Choroid plexus epithelial cell (primary cell): ENCODE measurements around the gene ITGB7.

Source experiments
- DNase-seq: peaks from one replicate; pipeline ENCODE4 v3.0.0-alpha.2; 2010; ENCODE audit warnings: low read depth
- H3K4me3 ChIP-seq: 2 replicates; pipeline ENCODE4 v1.5.1; 2011; ENCODE audit warnings: low read depth, mild to moderate bottlenecking, control low read depth, low read length, moderate library complexity
- TF ChIP-seq, protein P1 (sequence below): conservative IDR thresholded peaks from 2 replicates; pipeline ENCODE4 v1.5.1; 2011; ENCODE audit warnings: low read depth, mild to moderate bottlenecking, control low read depth, inconsistent platforms, low read length, moderate library complexity

The ITGB7 gene

DNA sequence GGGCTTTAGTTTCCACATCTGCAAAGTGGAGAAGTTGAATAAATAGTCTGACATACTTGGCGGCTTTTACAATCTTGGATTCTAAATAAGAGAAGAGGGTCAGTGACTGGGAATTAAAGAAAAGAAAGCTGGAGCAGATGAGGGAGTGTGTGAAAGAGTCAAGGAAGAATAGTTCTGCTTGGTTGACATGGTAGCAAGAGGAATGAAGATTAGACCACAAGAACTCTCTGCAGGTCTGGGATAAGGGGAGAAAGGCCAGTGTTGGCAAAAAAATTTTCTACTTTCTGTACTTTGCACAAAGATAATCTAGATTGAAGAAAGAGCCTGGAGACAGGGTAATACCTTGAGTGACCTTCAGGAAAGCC, 5.9 kb downstream of the ITGB7 start:
- no peak overlapping the region for H3K4me3 ChIP-seq
- TF ChIP-seq, protein P1, sequence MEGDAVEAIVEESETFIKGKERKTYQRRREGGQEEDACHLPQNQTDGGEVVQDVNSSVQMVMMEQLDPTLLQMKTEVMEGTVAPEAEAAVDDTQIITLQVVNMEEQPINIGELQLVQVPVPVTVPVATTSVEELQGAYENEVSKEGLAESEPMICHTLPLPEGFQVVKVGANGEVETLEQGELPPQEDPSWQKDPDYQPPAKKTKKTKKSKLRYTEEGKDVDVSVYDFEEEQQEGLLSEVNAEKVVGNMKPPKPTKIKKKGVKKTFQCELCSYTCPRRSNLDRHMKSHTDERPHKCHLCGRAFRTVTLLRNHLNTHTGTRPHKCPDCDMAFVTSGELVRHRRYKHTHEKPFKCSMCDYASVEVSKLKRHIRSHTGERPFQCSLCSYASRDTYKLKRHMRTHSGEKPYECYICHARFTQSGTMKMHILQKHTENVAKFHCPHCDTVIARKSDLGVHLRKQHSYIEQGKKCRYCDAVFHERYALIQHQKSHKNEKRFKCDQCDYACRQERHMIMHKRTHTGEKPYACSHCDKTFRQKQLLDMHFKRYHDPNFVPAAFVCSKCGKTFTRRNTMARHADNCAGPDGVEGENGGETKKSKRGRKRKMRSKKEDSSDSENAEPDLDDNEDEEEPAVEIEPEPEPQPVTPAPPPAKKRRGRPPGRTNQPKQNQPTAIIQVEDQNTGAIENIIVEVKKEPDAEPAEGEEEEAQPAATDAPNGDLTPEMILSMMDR, result no peak
- DNase-seq, result no peak

DNA sequence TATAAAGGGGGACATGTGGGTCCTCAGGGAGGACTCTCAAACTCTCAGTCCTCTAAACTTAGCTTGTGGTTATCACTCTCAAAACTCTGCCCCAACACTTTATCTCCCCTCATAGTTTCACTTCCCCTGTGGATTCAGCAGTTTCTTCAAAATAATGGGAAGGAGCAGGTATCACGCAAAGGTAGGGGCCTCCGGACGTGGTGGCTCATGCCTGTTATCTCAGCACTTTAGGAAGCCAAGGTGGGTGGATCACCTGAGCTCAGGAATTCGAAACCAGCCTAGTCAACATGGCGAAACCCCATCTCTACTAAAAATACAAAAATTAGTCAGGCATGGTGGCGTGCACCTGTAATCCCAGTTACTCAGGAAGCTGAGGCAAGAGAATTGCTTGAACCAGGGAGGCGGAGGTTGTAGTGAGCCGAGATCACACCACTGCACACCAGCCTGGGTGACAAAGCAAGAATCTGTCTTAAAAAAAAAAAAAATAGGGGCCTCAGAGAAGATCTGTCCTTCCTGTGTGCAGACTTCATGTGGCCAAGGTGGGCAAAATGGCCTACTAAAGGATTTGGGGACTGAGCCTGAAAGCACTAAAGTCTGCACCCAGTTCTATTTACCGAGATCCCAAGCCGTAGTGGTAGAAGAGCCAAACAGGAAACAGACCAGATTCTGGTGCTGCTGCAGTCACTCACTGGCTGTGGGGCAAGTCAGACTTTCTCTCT, 6.4 kb downstream of the ITGB7 start:
- DNase-seq, result peak; percentile 46
- H3K4me3 ChIP-seq, result no peak overlapping the region
- TF ChIP-seq, protein P1, result no peak

DNA sequence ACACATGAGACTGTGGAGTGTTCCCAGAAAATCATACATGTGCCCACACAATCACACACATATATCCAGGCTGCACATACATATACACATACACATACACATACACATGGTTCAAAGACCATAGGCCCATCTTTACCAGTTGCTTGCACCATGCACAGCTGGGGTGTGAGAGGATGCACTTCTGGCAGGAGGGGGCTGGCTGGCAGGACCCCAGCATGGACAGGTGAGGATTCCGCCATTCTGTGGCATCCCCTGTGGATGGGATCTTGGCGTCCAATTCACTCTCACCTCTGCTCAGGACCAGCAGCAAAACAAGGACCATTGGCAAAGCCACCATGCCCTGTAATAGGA, 7.0 kb downstream of the ITGB7 start:
- TF ChIP-seq, protein P1, result no peak
- no peak overlapping the region for H3K4me3 ChIP-seq
- DNase-seq, result no peak

DNA sequence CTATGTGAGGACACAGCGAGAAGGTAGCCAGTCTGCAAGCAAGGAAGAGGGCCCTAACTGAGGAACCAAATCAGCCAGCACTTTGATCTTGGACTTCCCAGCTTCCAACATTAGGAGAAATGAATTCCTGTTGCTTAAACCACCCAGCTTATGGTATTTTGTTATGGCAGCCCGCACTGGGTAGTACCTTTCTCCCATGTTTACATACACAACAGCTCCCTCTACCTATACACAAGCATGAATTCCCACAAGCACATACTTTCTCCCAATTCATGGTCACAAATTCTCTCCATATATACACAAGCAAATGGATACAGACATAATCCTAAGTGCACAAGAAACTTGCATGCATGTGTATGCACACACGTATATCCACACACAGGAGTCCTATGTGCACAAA, 7.4 kb downstream of the ITGB7 start:
- no peak for DNase-seq
- no peak overlapping the region for H3K4me3 ChIP-seq
- TF ChIP-seq, protein P1, result no peak

DNA sequence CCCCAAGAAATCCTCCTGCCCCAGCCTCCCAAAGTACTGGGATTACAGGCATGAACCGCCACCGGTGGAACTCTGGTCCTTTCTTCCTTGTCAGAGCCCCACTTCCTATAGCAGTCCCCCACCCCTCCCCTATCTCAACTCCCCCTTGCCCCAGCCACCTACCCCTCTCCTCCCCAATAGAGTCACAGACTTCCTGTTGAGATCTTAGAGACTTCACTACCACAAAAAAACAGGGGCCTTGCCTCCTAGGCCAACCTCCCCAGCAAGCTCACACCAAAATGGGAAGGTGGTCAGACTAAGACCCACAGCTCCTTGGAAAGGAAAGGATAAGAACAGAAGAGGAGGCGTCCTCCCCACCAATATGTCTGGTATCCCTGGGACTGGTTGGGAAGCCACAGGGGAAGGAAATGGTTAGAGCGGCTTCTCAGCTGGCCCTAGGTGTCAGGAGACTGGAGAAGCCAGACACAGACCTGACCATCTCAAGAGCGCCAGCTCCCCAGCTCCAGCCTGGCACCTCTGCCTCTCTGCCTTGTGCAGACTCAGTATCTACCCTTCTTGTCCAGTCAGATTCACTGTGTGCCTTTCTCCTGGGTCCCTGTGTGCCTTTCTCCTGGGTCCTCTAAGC, 8.5 kb downstream of the ITGB7 start:
- H3K4me3 ChIP-seq, result no peak overlapping the region
- TF ChIP-seq, protein P1, result no peak
- no peak for DNase-seq

DNA sequence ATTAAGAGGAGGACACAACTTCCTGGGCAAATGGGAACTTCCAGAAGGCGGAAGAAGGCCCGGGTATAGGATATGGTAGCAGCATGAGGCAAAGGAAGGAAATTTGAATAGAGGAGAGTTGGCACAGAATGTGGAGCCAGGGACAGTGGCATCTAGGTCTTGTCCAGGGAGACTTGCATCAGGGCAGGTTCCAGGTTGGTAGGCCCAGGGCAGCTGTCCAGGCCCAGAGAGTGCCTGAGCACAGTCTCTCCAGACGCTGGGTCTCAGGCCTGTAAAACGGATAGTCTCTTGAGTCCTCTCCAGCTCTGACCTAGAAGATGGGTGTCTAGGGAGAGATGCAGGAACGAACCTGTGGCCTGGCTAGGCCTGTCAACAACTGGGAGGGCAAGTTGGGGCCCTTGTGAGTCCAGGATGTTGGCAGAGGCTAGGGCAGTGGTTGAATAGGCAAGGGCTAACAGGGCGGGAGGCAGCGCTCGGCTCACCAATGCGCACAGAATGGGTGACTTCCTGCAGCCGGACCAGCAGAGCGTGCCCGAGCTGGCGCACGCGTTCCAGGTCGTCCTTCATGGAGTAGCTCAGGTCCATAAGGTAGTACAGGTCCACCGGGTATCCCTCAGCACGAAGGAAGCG, 9.9 kb downstream of the ITGB7 start:
- H3K4me3 ChIP-seq, result no peak overlapping the region
- TF ChIP-seq, protein P1, result no peak
- DNase-seq, result no peak

DNA sequence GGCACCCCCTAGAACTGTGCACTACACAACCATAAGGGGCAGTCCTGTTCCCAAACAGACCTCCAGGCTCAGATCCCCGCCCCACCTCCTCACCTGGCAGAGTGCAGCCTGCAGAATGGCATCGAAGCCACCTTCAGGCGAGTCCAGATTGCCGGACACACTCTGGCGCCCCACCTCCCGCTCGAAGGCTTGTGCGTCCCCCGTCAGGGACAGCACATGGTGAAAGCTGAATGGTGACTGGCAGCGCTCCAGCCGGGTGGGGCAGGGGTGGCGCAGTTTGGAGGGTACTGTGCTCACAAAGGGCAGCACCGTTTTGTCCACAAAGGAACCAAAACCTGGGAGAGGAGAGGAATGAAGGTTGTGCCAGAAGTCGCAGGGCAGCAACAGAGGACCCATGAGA, 10.6 kb downstream of the ITGB7 start:
- no peak for DNase-seq
- no peak overlapping the region for H3K4me3 ChIP-seq

More for the DNA sequence above, 10.6 kb downstream of the ITGB7 start:
- TF ChIP-seq, protein P1, result no peak
